UCSD-AML1 (cell line): ENCODE measurements around the gene PSMB3.
A peak's percentile ranks its signal among the peaks of the same experiment; 100 is the strongest.

Source experiments
- DNase-seq: peaks from one replicate; lab custom pipeline; 2025; ENCODE audit not compliant: unreplicated experiment; lab: John Stamatoyannopoulos, UW

Gene PSMB3

GRCh38 chr17:38794221-38794620, 41.7 kb downstream of the PSMB3 start:
- DNase-seq: no peak

GRCh38 chr17:38796451-38797157, 44.1 kb downstream of the PSMB3 start:
- DNase-seq: no peak

- no peak for DNase-seq
These were observed 44.6 kb downstream of the PSMB3 start for GRCh38 chr17:38797158-38797490.

GRCh38 chr17:38797828-38798227, 45.3 kb downstream of the PSMB3 start:
- DNase-seq: no peak

- DNase-seq: peak; percentile 80
These were observed 46.3 kb downstream of the PSMB3 start for GRCh38 chr17:38798614-38799500.

- peak; percentile 97 for DNase-seq
These were observed 47.1 kb downstream of the PSMB3 start, which contains the start of gene PIP4K2B for GRCh38 chr17:38799501-38800236. TSS of gene PIP4K2B (minus strand) at chr17:38799556. CDS start at chr17:38799424, 132 bp downstream.

- DNase-seq: no peak
These were observed 47.8 kb downstream of the PSMB3 start for GRCh38 chr17:38800237-38800760.

GRCh38 chr17:38809828-38810227, 57.3 kb downstream of the PSMB3 start:
- no peak for DNase-seq
